Measurements from ENCODE around the gene ST8SIA5.

DNA sequence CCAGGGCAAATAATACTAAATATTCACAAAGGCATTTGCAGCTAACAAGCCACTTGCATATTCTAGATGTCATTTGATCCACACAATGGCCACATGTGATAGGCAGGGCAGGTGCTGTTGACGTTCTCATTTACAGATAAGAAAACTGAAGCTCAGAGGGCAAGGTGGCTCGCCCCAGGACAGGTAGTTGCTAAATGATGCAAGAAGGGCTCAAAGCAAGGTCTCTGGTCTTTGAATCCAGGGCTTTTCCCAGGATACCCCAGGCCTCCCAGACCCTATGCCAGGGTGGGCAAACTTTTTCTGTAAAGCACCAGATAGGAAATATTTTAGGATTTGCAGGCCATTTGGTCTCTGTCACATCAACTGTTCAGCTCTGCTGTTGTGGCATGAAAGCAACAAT lies 135.0 kb downstream of the ST8SIA5 start:
- TF ChIP-seq, protein P1, sequence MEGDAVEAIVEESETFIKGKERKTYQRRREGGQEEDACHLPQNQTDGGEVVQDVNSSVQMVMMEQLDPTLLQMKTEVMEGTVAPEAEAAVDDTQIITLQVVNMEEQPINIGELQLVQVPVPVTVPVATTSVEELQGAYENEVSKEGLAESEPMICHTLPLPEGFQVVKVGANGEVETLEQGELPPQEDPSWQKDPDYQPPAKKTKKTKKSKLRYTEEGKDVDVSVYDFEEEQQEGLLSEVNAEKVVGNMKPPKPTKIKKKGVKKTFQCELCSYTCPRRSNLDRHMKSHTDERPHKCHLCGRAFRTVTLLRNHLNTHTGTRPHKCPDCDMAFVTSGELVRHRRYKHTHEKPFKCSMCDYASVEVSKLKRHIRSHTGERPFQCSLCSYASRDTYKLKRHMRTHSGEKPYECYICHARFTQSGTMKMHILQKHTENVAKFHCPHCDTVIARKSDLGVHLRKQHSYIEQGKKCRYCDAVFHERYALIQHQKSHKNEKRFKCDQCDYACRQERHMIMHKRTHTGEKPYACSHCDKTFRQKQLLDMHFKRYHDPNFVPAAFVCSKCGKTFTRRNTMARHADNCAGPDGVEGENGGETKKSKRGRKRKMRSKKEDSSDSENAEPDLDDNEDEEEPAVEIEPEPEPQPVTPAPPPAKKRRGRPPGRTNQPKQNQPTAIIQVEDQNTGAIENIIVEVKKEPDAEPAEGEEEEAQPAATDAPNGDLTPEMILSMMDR (IDR thresholded peaks at IDR 0.05; ENCODE audit: borderline replicate concordance, extremely low read depth, low read length, poor library complexity, severe bottlenecking): no peak
- TF ChIP-seq EZH2 (IDR thresholded peaks at IDR 0.05; ENCODE audit: borderline replicate concordance, low read depth, low read length, severe bottlenecking): no peak
